Testis (tissue), 3 donors: ENCODE results near the gene RGS11. TPM values are rescaled to one million over a fixed set of nuclear protein-coding genes. Genes with fewer than 3 reads are reported as not detected.

Experiments
- DNase-seq: peaks from one replicate; pipeline ENCODE4 v3.0.0-alpha.2; 2019
- H3K27ac ChIP-seq, 2 donors: fragments of 200-600 bp; sonication (generic); one replicate each; pipeline ENCODE4 v1.5.1; 2019
- H3K27me3 ChIP-seq: fragments of 200-600 bp; sonication (generic); one replicate; pipeline ENCODE4 v1.5.1; 2019
- H3K36me3 ChIP-seq: fragments of 200-600 bp; sonication (generic); one replicate; pipeline ENCODE4 v1.5.1; 2017; ENCODE audit warnings: low read depth; ENCODE audit errors: missing control alignments
- H3K4me1 ChIP-seq: fragments of 200-600 bp; sonication (generic); one replicate; pipeline ENCODE4 v1.5.1; 2019
- H3K4me3 ChIP-seq, 2 donors: fragments of 200-600 bp; sonication (generic); one replicate each; pipeline ENCODE4 v1.5.1; 2017 to 2019
- H3K9me3 ChIP-seq: fragments of 200-600 bp; sonication (generic); one replicate; pipeline ENCODE4 v1.5.1; 2017
- POLR2A ChIP-seq: fragments of 450-650 bp; IDR thresholded peaks from one replicate; pipeline ENCODE4 v1.6.1; 2017; ENCODE audit warnings: antibody characterized with exemption, mild to moderate bottlenecking, moderate library complexity
- WGBS, 2 donors: methylation state at CpG; one replicate each; pipeline ENCODE4 v1.1.5; 2018; 5-methylcytosine and 5-hydroxymethylcytosine counted together
- intact Hi-C: fragments of 100-400 bp; cut with DNase I; formaldehyde crosslinking; loops from one replicate; pipeline ENCODE4 v1.15.1; 2023; ENCODE audit warnings: low total_unique reads
- polyA plus RNA-seq: library from polyadenylated mRNA; stranded (reverse); fragments of 350-450 nt; fragmentation: Illumina TruSeq; extraction: RNeasy Lipid Tissue Mini Kit (QIAGEN cat#74804); gene quantifications from one replicate; pipeline ENCODE4 v1.2.3, GENCODE V29; 2014; ENCODE audit warnings: low read depth, low replicate concordance; ENCODE audit not compliant: insufficient read depth
- total RNA-seq, 2 donors: library from RNA; depleted of rRNA; stranded (reverse); fragments of >200 nt; gene quantifications; one replicate each; pipeline ENCODE4 v1.2.3, GENCODE V29; 2016
- TF ChIP-seq, protein P1 (sequence below), 3 experiments: fragments of 450-650 bp in 2 of 3; fragments of 200-600 bp in 1 of 3; sonication (generic) in 1 of 3; IDR thresholded peaks; one replicate each; pipeline ENCODE4 v1.5.1; 2016 to 2019; ENCODE audit warnings: antibody characterized with exemption in 3 of 3, mild to moderate bottlenecking in 2 of 3, moderate library complexity in 1 of 3

The RGS11 gene
- total and polyA plus RNA-seq, 3 donors from 2014 or later: 1.2 to 3.0 (median 2.9) TPM

GRCh38 chr16:266258-267164 is 9.2 kb downstream of the RGS11 start:
- no peaks in the 10 kb centered on the region for H3K36me3 ChIP-seq
- DNase-seq: no peak
- peaks cover 16% of the 10 kb centered on the region for H3K4me1 ChIP-seq
- TF ChIP-seq, protein P1, sequence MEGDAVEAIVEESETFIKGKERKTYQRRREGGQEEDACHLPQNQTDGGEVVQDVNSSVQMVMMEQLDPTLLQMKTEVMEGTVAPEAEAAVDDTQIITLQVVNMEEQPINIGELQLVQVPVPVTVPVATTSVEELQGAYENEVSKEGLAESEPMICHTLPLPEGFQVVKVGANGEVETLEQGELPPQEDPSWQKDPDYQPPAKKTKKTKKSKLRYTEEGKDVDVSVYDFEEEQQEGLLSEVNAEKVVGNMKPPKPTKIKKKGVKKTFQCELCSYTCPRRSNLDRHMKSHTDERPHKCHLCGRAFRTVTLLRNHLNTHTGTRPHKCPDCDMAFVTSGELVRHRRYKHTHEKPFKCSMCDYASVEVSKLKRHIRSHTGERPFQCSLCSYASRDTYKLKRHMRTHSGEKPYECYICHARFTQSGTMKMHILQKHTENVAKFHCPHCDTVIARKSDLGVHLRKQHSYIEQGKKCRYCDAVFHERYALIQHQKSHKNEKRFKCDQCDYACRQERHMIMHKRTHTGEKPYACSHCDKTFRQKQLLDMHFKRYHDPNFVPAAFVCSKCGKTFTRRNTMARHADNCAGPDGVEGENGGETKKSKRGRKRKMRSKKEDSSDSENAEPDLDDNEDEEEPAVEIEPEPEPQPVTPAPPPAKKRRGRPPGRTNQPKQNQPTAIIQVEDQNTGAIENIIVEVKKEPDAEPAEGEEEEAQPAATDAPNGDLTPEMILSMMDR (IDR thresholded peaks at IDR 0.05): no peak
- TF ChIP-seq POLR2A: no peak
- intact Hi-C loops: no loop called here
- 66 to 80% methylated on average over 17 to 25 of the region's 25 CpGs for WGBS, 2 donors
- no peak overlapping the region for H3K4me3 ChIP-seq
- no peaks in the 10 kb centered on the region for H3K9me3 ChIP-seq
- no peak overlapping the region for H3K27ac ChIP-seq
- no peaks in the 10 kb centered on the region for H3K27me3 ChIP-seq

DNA sequence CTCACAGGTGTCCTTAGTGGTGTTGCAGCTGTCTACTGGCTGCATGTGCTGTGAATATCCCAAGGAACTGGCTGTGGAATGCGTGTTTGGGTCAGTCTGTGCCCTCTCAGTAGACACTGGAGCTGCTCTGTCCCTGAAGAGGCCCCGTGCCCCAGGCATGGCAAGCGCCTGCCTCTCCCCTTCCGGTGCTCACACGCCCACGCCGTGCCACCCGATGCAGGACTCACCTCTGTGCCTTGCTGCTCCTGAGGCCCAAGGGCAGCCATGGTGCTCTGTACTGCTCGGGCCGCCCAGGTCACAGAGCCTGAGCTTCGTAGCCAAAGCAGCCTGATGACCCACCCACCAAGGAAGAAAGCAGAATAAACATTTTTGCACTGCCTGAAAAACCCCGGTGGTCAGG is 10.0 kb downstream of the RGS11 start:
- no peaks in the 10 kb centered on the region for H3K27me3 ChIP-seq
- peak overlapping the region; percentile 15 to 33 for H3K27ac ChIP-seq
- intact Hi-C loops: no loop called here
- H3K4me1 ChIP-seq: peaks cover 16% of the 10 kb centered on the region
- DNase-seq: peak; percentile 61
- H3K4me3 ChIP-seq: no peak overlapping the region
- TF ChIP-seq, protein P1 (IDR thresholded peaks at IDR 0.05): no peak
- no peak for TF ChIP-seq POLR2A
- no peaks in the 10 kb centered on the region for H3K9me3 ChIP-seq
- 37 to 57% methylated on average over 6 to 12 of the region's 12 CpGs for WGBS, 2 donors
- no peaks in the 10 kb centered on the region for H3K36me3 ChIP-seq

DNA sequence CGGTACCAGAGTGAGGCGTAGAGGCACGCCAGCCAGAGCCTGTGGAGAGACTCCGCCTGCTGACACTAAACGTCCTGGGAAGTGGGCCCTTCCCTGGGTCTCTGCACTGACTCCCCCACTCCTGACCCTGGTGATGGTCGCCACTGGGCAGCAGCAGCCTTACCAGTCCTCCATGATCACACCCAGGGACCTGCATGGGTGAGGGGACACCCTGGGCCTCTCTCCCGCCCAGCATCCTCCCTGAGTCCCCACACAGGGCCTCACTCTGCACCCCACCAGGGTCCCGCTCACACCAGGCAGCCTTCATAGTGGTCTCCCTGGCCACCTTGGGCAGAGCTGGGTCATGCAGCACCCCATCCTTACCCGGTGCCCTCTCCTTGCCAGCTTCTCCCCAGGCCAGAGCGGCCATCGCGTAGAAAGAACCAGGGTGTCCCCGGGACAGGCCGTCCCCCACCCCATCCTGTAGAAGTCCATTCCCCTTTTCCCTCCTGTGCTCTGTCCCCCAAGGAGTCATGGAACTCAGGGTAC is 10.7 kb downstream of the RGS11 start:
- peaks cover 16% of the 10 kb centered on the region for H3K4me1 ChIP-seq
- no peak for DNase-seq

GRCh38 chr16:264440-264951 is 11.2 kb downstream of the RGS11 start:
- Histone ChIP-seq H3K36me3 (no peaks in the 10 kb centered on the region), H3K4me3 (no peak overlapping the region), H3K9me3 (no peaks in the 10 kb centered on the region), H3K4me1 (peaks cover 16% of the 10 kb centered on the region), H3K27ac (no peak overlapping the region), H3K27me3 (no peaks in the 10 kb centered on the region)
- peak; percentile 34 for DNase-seq
- intact Hi-C loops: no loop called here
- 44 to 90% methylated on average over 10 to 14 of the region's 23 CpGs for WGBS, 2 donors
- TF ChIP-seq POLR2A: no peak
- TF ChIP-seq, protein P1 (IDR thresholded peaks at IDR 0.05): no peak

More for the DNA sequence above, 10.7 kb downstream of the RGS11 start:
- Histone ChIP-seq H3K27me3 (no peaks in the 10 kb centered on the region), H3K4me3 (no peak overlapping the region), H3K36me3 (no peaks in the 10 kb centered on the region), H3K9me3 (no peaks in the 10 kb centered on the region), H3K27ac (peak overlapping the region; percentile 15 to 33)
- no peak for TF ChIP-seq POLR2A
- TF ChIP-seq, protein P1 (IDR thresholded peaks at IDR 0.05): no peak
- WGBS, 2 donors: 90 to 92% methylated on average over 7 to 13 of the region's 14 CpGs
- intact Hi-C loops: no loop called here
